ENCODE data around the gene SRGAP3.

- no peak for TF ChIP-seq MAX (IDR thresholded peaks at IDR 0.05)
- no peak for TF ChIP-seq REST (IDR thresholded peaks at IDR 0.05; ENCODE audit: low read depth)
- TF ChIP-seq RAD21 (IDR thresholded peaks at IDR 0.05; ENCODE audit: low read depth): no peak
- TF ChIP-seq YY1 (IDR thresholded peaks at IDR 0.05; ENCODE audit: low read depth): no peak
- no peak for TF ChIP-seq EGR1 (IDR thresholded peaks at IDR 0.05)
- no peak for TF ChIP-seq CEBPB (IDR thresholded peaks at IDR 0.05)
- TF ChIP-seq TCF12 (IDR thresholded peaks at IDR 0.05; ENCODE audit: low read depth): no peak
- TF ChIP-seq EP300 (IDR thresholded peaks at IDR 0.05; ENCODE audit: borderline replicate concordance): no peak
Observed at GRCh38 chr3:9183811-9184460, 65.5 kb downstream of the SRGAP3 start.
